DOHH2 (cell line): Measurements from ENCODE around the gene TXNDC11.

ENCODE experiments used
- H3F3A ChIP-seq: fragments of 200-600 bp; sonication (generic), shearing (Covaris generic); 2 replicates; pipeline ENCODE4 v1.6.0; 2016; ENCODE audit warnings: antibody characterized with exemption, mild to moderate bottlenecking; ENCODE audit not compliant: control insufficient read depth, insufficient read depth
- H3K27ac ChIP-seq: fragments of 200-600 bp; sonication (generic); 2 replicates; pipeline ENCODE4 v1.5.1; 2014; ENCODE audit warnings: low read depth, mild to moderate bottlenecking, low read length, moderate library complexity
- H3K27me3 ChIP-seq: fragments of 200-600 bp; sonication (generic); 2 replicates; pipeline ENCODE4 v1.6.1; 2014; ENCODE audit warnings: mild to moderate bottlenecking, low read length, mixed read lengths; ENCODE audit not compliant: control insufficient read depth
- H3K36me3 ChIP-seq: fragments of 200-600 bp; sonication (generic); 2 replicates; pipeline ENCODE4 v1.6.1; 2014; ENCODE audit warnings: mild to moderate bottlenecking, low read length, moderate library complexity, mixed read lengths; ENCODE audit not compliant: control insufficient read depth
- H3K4me1 ChIP-seq: fragments of 200-600 bp; sonication (generic); 2 replicates; pipeline ENCODE4 v1.6.1; 2014; ENCODE audit warnings: mild to moderate bottlenecking, low read length, mixed read lengths; ENCODE audit not compliant: control insufficient read depth
- H3K4me2 ChIP-seq: fragments of 200-600 bp; sonication (generic); 2 replicates; pipeline ENCODE4 v1.6.0; 2014; ENCODE audit warnings: mild to moderate bottlenecking, low read length, moderate library complexity
- H3K4me3 ChIP-seq: fragments of 200-600 bp; sonication (generic); 2 replicates; pipeline ENCODE4 v1.5.1; 2014; ENCODE audit warnings: mild to moderate bottlenecking, low read length, mixed read lengths
- H3K79me2 ChIP-seq: fragments of 200-600 bp; sonication (generic); 2 replicates; pipeline ENCODE4 v1.6.1; 2014; ENCODE audit warnings: mild to moderate bottlenecking, low read length, mixed read lengths; ENCODE audit not compliant: control insufficient read depth
- H3K9me2 ChIP-seq: fragments of 200-600 bp; sonication (generic); replicated peaks from 2 replicates; pipeline ENCODE4 v1.6.1; 2014; ENCODE audit warnings: mild to moderate bottlenecking, low read length, mixed read lengths; ENCODE audit not compliant: control insufficient read depth
- H3K9me3 ChIP-seq: fragments of 200-600 bp; sonication (generic); 2 replicates; pipeline ENCODE4 v1.6.1; 2014; ENCODE audit warnings: antibody characterized with exemption, low read length, mixed read lengths; ENCODE audit not compliant: control insufficient read depth, insufficient read depth
- H4K20me1 ChIP-seq: fragments of 200-600 bp; sonication (generic); 2 replicates; pipeline ENCODE4 v1.6.0; 2014; ENCODE audit warnings: low read depth, mild to moderate bottlenecking, antibody characterized with exemption, low read length, moderate library complexity; ENCODE audit not compliant: control insufficient read depth, insufficient read depth
- CTCF ChIP-seq: fragments of 200-600 bp; sonication (generic); IDR thresholded peaks from one replicate; pipeline ENCODE4 v1.5.1; 2014; ENCODE audit warnings: antibody characterized with exemption, mild to moderate bottlenecking, low read depth, low read length; ENCODE audit not compliant: poor library complexity, severe bottlenecking
- EZH2phosphoT487 ChIP-seq: fragments of 200-600 bp; sonication (generic); IDR thresholded peaks from 2 replicates; pipeline ENCODE4 v1.6.1; 2017; ENCODE audit warnings: borderline replicate concordance, mild to moderate bottlenecking, antibody characterized with exemption, low read length, moderate library complexity, mixed read lengths

Gene TXNDC11

DNA sequence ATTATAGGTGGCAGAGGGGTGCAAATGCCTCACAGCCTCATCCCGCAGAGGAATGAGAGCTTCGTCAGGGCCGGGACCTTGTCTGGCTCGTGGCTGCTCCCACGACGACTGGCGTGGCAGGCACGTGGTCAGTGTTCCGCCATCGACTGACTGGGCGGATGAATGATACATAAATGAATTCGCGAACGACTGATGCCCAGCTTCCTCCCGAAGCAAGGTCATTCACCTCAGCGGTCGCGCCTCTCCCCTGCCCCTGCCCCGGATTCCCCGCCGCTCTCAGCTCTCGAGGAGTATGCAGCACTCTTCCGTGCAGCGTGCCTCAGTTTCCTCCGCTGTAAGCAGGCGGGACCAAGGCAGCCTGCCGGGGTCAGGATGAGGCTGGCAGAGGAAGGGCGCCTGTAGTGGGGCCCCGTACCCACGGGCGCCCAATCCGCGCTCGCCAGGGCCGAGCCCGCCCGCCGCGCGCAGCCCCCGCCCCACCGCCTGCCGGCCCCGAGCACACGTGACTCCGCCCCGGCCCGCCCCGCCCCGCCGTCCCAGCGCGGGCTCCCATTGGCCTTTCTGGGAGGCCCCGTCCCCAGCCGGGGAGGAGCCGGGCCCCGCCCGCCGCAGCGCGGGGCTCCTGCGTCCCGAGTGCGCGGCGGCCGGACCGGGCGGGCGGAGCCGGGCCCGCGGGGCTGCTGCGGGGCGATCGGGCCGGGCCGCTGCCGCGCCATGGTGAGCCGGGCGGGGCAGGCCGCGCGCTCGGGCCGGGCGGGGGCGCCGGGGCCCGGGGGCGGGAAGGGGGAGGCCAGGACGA is 74.6 kb downstream of the TXNDC11 start, which contains the start of gene SNN:
TSS of gene SNN (plus strand) at position 632 of the 799 bp plus-strand sequence. CDS start 7,605 bp downstream, outside the sequence.
- peaks cover 7% of the 10 kb centered on the region for H3F3A ChIP-seq
- peak within 1 kb of the TSS; percentile 88 for H3K4me2 ChIP-seq
- peak within 1 kb of the TSS; percentile 78 for H3K4me3 ChIP-seq
- H3K36me3 ChIP-seq = no peaks in the 10 kb centered on the region
- no peak within 1 kb of the TSS for H3K27ac ChIP-seq
- H3K79me2 ChIP-seq = peaks cover 36% of the 10 kb centered on the region
- no peaks in the 10 kb centered on the region for H3K9me2 ChIP-seq
- H4K20me1 ChIP-seq = no peaks in the 10 kb centered on the region
- peaks cover 11% of the 10 kb centered on the region for H3K27me3 ChIP-seq
- no peak for TF ChIP-seq CTCF
- no peak for TF ChIP-seq EZH2phosphoT487
- peaks cover 91% of the 10 kb centered on the region for H3K4me1 ChIP-seq
- H3K9me3 ChIP-seq = no peaks in the 10 kb centered on the region

- no peaks in the 10 kb centered on the region for H3K9me2 ChIP-seq
- peaks cover 84% of the 10 kb centered on the region for H3K4me1 ChIP-seq
- peak overlapping the region; percentile 73; the same call in 1 of the 2 replicates for H3K4me3 ChIP-seq
- H3F3A ChIP-seq = peaks cover 7% of the 10 kb centered on the region
- no peaks in the 10 kb centered on the region for H4K20me1 ChIP-seq
- peak overlapping the region; percentile 88 for H3K4me2 ChIP-seq
- H3K36me3 ChIP-seq = no peaks in the 10 kb centered on the region
- no peak overlapping the region for H3K27ac ChIP-seq
- peaks cover 11% of the 10 kb centered on the region for H3K27me3 ChIP-seq
- TF ChIP-seq CTCF (no peak), EZH2phosphoT487 (no peak)
- H3K9me3 ChIP-seq = no peaks in the 10 kb centered on the region
- peaks cover 36% of the 10 kb centered on the region for H3K79me2 ChIP-seq
These were observed 75.3 kb downstream of the TXNDC11 start for GRCh38 chr16:11667221-11667823.

DNA sequence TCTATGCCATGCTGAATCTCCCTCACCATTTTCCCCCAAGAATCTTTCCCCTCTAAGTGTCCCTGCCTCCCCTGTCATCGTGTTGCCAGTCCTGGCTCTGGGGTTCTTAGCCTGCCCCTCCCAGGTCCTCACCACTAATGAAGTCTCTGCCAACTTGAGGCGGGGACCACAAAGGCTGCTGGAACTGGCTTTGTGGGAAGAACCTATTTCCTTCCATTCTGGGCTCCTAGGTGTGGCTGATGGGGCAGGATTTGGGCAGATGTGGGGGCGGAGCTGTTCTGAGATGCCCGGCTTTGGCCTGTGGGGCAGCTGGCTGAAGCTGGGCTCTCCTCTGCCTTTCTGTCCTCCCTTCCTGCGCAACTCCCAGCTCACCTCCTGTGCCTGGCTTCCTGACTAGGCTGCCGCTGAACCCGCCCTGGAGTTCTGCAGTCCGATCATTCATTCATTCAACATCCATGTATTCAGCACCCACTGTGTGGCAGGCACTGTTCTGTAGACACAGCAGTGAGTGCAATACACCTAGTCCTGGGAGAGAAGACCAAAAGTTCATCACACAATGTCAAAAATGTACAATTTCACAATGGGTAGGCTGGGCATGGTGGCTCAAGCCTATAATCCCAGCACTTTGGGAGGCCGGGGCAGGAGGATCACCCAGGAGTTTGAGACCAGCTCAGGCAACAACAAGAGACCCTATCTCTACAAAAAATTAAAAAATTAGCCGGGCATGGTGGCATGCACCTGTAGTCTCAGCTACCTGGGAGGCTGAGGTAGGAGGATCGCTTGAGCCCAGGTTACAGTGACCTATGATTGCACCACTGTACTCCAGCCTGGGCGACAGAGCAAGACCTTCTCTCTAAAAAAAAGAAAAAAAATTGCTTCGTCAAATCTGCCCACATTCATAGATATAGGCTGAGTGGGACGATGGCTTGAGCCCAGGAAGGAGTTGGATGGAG is 76.3 kb downstream of the TXNDC11 start:
- Histone ChIP-seq H3K36me3 (no peaks in the 10 kb centered on the region), H3K79me2 (peaks cover 27% of the 10 kb centered on the region), H3K4me1 (peaks cover 74% of the 10 kb centered on the region), H3K9me3 (no peaks in the 10 kb centered on the region), H3K27me3 (peaks cover 11% of the 10 kb centered on the region), H3K4me3 (no peak overlapping the region), H3K9me2 (no peaks in the 10 kb centered on the region), H3K4me2 (no peak overlapping the region), H4K20me1 (no peaks in the 10 kb centered on the region), H3K27ac (no peak overlapping the region), H3F3A (peaks cover 7% of the 10 kb centered on the region)
- TF ChIP-seq EZH2phosphoT487 (no peak), CTCF (no peak)
